ENCODE measurements around the gene PNMA6F. TPM values are rescaled to one million over a fixed set of nuclear protein-coding genes. Genes with fewer than 3 reads are reported as not detected.

PNMA6F gene
- total and polyA plus RNA-seq, 2 of the 8 experiments (the other 6 are each of a cell fraction or from before 2014, with no cell fraction given) = 0.12 to 0.22 TPM

GRCh38 chrX:153312842-153313241 is 8.7 kb downstream of the PNMA6F start:
- Histone ChIP-seq H3K4me3 (ENCODE audit: extremely low read depth in 1 of 4, insufficient read depth in 2 of 4, low read depth in 3 of 4, low read length in 4 of 4) (no peak overlapping the region), H4K8ac (ENCODE audit: extremely low read depth, insufficient read depth, low read length) (no peak overlapping the region), H3K4me2 (ENCODE audit: insufficient read depth in 1 of 2, low read depth in 2 of 2, low read length in 2 of 2) (no peak overlapping the region), H3K27me3 (replicated peaks in 1 of 4; ENCODE audit: control insufficient read depth in 3 of 4, extremely low read depth in 1 of 4, insufficient read depth in 3 of 4, low read length in 3 of 4) (no peaks in the 10 kb centered on the region), H3K79me1 (ENCODE audit: low read depth, low read length) (no peaks in the 10 kb centered on the region), H3K56ac (replicated peaks; ENCODE audit: insufficient read length, low read depth, low read length) (no peak overlapping the region), H2BK5ac (ENCODE audit: low read depth, low read length) (no peak overlapping the region), H2BK12ac (ENCODE audit: low read depth, low read length) (no peak overlapping the region), H2BK15ac (ENCODE audit: low read length) (no peak overlapping the region), H3K18ac (ENCODE audit: extremely low read depth, low read length) (no peak overlapping the region), H3K79me2 (ENCODE audit: control insufficient read depth in 1 of 2, insufficient read depth in 2 of 2, low read length in 2 of 2) (no peaks in the 10 kb centered on the region), H3K23ac (ENCODE audit: insufficient read length) (no peak overlapping the region), H3K36me3 (ENCODE audit: control insufficient read depth in 2 of 4, insufficient read depth in 4 of 4, low read length in 3 of 4) (no peaks in the 10 kb centered on the region), H4K91ac (replicated peaks; ENCODE audit: insufficient read length, low read length) (no peak overlapping the region), H2BK20ac (ENCODE audit: low read length) (no peak overlapping the region), H3K23me2 (ENCODE audit: low read depth, low read length) (no peaks in the 10 kb centered on the region), H3K9me3 (ENCODE audit: insufficient read depth in 2 of 2, low read depth in 1 of 2, low read length in 1 of 2) (no peaks in the 10 kb centered on the region), H2AFZ (ENCODE audit: low read length) (no peak overlapping the region), H3K4ac (replicated peaks; ENCODE audit: insufficient read length, low read depth, low read length) (no peak overlapping the region), H2BK120ac (replicated peaks; ENCODE audit: low read depth, low read length) (no peak overlapping the region), H2AK5ac (ENCODE audit: low read depth, low read length) (no peak overlapping the region), H3K27ac (ENCODE audit: low read depth, low read length) (no peak overlapping the region), H4K20me1 (replicated peaks in 1 of 2; ENCODE audit: control insufficient read depth in 1 of 2, insufficient read depth in 2 of 2, low read length in 2 of 2) (no peaks in the 10 kb centered on the region), H3K4me1 (replicated peaks in 1 of 4; ENCODE audit: control insufficient read depth in 3 of 4, insufficient read depth in 4 of 4, low read length in 3 of 4) (no peaks in the 10 kb centered on the region), H3K14ac (ENCODE audit: insufficient read length) (no peak overlapping the region), H4K5ac (ENCODE audit: insufficient read length, low read depth, low read length) (no peak overlapping the region), H3K9ac (replicated peaks in 1 of 4; ENCODE audit: extremely low read depth in 1 of 4, low read depth in 3 of 4, low read length in 3 of 4) (no peak overlapping the region)
- ChIA-PET CTCF (ENCODE audit: partially characterized antibody) (no interaction called here), POLR2A (ENCODE audit: partially characterized antibody) (no interaction called here)
- FAIRE-seq = no peak
- no CpG with 5 or more reads among the region's 1 CpG for WGBS, 2 experiments (ENCODE audit: extremely low coverage in 1 of 2, insufficient coverage in 1 of 2, insufficient read length in 1 of 2, insufficient replicate concordance in 2 of 2, low coverage in 1 of 2, low lambda C conversion rate in 2 of 2, missing lambda C conversion rate in 1 of 2)
- DNase-seq (ENCODE audit: low read depth in 1 of 2, low spot score in 2 of 2) = no peak
- TF ChIP-seq JUND (IDR thresholded peaks at IDR 0.05; ENCODE audit: low read length) (no peak), POLR2AphosphoS5 (IDR thresholded peaks at IDR 0.05; ENCODE audit: low read depth, low read length) (no peak), RBBP5 (IDR thresholded peaks at IDR 0.05; ENCODE audit: borderline replicate concordance, low read depth, low read length) (no peak), KDM5A (IDR thresholded peaks at IDR 0.05; ENCODE audit: low read length) (no peak), FOSL1 (IDR thresholded peaks at IDR 0.05; ENCODE audit: insufficient read depth, low read depth, low read length) (no peak), GABPA (IDR thresholded peaks at IDR 0.05; ENCODE audit: borderline replicate concordance, insufficient read depth, low read length) (no peak), TAF1 (IDR thresholded peaks at IDR 0.05; ENCODE audit: low read depth, low read length) (no peak), ATF2 (IDR thresholded peaks at IDR 0.05; ENCODE audit: low read length) (no peak), EGR1 (IDR thresholded peaks at IDR 0.05; ENCODE audit: borderline replicate concordance, low read depth, low read length) (no peak), ZNF274 (IDR thresholded peaks at IDR 0.05; ENCODE audit: borderline replicate concordance, extremely low read depth, low read length) (no peak), TBP (IDR thresholded peaks at IDR 0.05; ENCODE audit: low read depth, low read length) (no peak), RFX5 (IDR thresholded peaks at IDR 0.05; ENCODE audit: borderline replicate concordance, low read depth, low read length) (no peak), YY1 (IDR thresholded peaks at IDR 0.05; ENCODE audit: low read depth, low read length) (no peak), BCL11A (IDR thresholded peaks at IDR 0.05; ENCODE audit: low read depth in 2 of 2, low read length in 2 of 2) (no peak), CBX8 (IDR thresholded peaks at IDR 0.05; ENCODE audit: borderline replicate concordance, low read depth, low read length) (no peak)

Measured in H1 (cell line).